Left kidney (tissue), 2 donors: ENCODE measurements around the gene NT5M. TPM values are rescaled to one million over a fixed set of nuclear protein-coding genes. Genes with fewer than 3 reads are reported as not detected.
"Not testable (repeated sequence)": the region's sequence is repeated elsewhere in the genome, so short reads cannot be mapped to it uniquely, and the experiment has no call there.

ENCODE experiments used
- DNase-seq: peaks from one replicate; pipeline ENCODE4 v3.0.0-alpha.2; 2013
- polyA plus RNA-seq: library from polyadenylated mRNA; unstranded; fragments of 120-200 nt; gene quantifications from one replicate; pipeline ENCODE4 v1.2.1, GENCODE V29; 2013; ENCODE audit not compliant: insufficient read length

Gene NT5M
- polyA plus RNA-seq, 1 donor: 3.9 TPM

DNA sequence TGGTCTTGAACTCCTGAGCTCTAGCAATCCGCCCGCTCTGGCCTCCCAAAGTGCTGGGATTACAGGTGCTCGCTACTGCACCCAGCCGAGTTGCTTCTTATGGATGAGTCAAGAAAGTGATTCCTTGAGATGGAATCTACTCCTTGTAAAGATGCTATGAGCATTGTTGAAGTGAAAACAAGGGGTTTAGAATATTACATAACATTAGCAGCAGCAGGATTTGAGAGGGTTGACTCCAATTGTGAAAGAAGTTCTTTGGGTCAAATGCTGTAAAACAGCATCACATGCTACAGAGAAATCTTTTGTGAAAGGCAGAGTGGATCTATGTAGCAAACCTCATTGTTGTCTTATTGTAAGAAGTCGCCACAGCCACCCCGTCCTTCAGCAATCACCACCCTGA is 72.7 kb downstream of the NT5M start:
- DNase-seq: no peak

DNA sequence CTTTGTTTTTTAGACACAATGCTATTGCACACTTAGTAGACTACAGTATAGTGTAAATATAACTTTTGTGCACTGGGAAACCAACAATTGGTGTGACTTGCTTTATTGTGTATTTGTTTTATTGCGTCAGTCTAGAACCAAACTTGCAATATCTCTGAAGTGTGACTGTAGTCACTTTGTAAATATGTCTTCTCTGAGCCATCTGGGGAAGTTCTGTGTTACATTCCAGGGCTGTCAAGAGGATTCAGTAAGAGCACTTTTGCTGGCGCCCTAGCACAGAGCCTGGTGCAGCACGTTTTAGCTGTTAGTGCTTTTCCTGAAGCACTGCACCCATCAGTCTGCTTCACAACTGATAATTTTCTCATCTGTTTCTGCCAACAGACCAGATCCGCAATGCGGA is 73.2 kb downstream of the NT5M start:
- DNase-seq: no peak

DNA sequence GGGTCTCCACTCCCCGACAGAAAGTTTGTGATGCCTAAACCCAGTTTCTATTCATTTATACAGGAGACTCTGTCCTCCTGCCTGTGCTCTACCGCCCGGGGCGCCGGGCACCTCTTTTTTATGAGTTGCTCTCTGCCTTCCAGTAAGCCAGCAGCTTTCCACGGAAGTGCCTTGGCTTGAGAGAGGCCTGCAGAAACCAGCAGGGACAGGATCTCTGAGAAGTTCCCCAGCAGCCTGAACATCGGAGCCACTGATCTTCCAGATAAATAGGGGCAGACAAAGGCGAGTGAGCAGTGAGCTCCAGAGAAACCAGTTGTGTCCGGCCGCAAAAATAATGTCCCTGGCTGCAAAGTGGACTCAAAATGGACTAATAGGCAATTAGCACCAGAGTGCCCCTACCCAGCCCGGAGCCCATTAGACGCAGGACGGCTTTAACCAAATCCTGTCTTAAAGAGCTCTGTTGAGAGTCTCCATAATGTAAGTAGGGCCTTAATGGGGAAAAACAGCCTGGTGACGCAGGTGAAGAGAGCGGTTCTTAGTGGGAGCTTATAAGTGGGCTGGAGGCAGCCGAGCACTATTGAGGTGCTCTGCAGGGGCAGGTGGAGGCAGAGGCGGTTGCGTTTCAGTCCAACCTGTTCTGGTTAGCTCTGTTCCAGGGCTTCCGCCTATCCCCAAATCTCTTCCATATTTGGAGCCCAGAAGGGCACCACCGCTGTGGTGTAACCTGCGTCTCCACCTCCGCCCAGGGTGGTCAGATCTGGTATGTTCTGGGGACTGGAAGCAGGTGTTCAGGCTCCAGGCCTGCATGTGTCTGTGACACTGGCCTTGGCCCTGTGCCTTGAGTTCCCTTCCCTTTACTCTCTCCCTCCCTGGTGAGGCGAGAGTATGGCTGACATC is 74.1 kb downstream of the NT5M start:
- no peak for DNase-seq

DNA sequence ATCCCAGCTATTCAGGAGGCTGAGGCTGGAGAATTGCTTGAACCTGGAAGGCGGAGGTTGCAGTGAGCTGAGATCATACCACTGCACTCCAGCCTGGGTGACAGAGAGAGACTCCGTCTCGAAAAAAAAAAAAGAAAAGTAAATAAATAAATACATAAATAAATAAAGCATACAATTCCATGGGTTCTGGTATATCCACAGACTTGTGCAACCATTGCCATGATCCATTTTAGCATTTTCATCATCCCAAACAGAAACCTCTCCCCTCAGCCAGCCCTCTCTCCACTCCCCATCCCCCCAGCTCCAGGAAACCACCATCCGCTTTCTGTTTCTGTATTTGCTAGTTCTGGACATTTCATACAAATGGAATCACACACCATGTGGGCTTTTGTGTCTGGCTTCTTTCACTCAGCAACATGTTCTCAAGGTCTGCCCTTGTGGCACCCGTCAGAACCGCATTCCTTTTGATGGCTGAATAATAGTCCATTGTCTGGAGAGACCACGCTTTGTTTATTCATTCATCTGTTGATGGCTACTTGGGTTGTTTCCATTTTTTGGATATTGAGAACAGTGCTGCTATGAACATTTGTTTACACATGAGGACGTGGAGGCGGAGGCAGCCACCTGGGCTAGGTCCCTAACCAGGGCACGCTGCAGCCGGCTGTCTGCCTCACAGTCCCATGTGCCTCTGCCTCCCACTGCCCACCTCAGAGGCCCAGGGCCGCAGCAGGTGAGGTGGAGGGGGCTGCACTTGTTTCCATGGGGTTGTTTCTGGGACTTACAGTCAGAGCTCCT is 76.2 kb downstream of the NT5M start:
- DNase-seq: no peak

DNA sequence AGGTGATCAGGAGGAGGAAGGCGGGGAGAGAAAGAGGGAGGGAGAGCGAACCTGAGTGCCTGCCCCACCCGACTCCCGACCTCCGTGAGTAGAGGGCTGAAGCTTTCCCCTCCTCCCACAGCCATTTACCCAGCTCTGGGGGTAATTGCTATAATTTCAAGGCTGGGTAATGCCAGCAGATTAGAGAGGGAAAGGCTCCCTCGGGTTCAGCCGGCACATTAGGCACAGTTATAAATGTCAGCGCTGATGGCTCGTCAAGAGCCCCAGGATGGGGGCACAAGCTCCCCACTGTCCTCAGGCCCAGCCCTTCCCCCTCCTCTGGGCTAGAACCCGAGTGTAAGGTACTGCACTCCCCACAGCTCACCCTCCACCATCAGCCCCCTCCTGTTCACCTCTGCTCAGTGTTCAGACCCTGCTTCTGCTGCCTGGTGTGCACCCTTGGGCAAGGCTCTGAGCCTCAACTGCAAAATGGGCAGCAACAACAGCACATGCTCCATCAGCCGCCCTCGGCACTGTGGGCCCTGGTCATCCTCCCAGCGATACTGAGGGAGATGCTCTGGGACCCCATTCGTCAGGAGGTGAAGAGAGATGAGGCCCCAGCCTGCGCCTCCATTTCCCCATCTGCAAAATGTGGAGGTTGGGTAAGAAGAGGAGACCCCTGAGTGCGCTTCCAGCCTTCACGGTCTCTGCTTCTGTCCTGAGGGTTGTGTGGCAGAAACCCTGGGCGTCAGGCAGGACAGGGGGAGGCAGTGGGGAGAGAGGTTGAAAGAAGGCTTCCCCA is 77.2 kb downstream of the NT5M start:
- no peak for DNase-seq

DNA sequence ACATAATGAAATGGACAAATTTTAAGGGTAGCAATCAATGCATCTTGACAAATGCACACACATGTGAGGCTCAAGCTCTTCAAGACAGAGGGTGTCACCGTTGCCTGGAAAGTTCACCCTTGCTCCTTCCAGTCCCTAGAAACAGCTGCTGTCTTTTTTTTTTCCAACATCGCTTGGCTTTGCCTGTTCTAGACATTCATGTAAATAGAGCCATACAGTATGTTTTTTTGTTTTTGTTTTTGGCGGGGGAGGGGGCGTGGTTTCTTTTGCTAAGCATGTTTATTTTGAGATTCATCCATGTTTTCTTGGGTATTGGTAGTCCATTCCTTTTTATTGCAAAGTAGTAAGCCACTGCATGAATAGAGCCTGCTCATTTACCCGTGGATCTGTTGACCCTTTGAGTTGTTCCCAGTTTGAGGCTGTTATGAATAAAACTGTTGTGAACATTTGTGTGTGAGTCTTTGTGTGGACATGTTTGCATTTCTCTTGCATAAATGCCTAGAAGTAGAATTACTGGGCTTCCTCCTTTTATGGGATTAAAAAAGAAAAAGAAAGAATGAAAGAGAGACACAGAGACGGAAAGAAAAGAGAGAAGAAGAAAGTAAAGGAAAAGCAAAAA is 78.4 kb downstream of the NT5M start:
- no peak for DNase-seq

DNA sequence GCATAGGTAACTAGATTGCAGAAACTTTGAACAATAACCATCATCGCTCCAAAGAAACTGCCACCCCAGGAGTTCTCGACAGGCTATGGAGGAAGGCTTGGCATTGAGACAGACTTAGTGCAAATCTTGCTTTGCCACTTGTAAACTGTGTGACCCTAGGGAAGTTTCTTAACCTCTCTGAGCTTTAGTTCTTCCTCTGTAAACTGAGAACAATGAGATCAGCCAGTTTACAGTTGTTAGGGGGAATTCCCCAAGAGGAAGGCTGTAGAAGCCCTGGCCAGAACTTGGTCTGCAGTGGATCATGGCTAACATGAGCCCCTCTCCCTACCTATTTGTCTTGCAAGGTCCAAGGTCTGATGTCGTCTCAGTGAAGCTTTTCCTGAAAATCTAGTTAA is 78.9 kb downstream of the NT5M start:
- no peak for DNase-seq

DNA sequence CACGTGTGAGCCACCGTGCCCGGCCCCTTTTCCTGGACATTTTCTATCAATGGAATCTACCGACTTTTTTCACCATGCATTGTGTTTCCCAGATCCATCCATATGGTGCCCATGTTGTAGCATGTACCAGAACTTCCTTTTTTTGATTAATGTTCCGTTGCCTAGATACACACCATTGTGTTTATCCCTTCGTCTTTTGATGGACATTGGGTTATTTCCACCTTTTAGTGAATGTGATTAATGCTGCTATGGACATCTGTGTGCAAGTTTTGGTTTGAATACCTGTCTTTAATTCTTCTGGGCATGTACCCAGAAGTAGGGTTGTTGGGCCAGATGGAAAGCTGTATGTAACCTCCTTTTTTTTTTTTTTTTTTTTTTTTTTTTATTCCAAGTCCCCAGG is 79.8 kb downstream of the NT5M start:
- no peak for DNase-seq

DNA sequence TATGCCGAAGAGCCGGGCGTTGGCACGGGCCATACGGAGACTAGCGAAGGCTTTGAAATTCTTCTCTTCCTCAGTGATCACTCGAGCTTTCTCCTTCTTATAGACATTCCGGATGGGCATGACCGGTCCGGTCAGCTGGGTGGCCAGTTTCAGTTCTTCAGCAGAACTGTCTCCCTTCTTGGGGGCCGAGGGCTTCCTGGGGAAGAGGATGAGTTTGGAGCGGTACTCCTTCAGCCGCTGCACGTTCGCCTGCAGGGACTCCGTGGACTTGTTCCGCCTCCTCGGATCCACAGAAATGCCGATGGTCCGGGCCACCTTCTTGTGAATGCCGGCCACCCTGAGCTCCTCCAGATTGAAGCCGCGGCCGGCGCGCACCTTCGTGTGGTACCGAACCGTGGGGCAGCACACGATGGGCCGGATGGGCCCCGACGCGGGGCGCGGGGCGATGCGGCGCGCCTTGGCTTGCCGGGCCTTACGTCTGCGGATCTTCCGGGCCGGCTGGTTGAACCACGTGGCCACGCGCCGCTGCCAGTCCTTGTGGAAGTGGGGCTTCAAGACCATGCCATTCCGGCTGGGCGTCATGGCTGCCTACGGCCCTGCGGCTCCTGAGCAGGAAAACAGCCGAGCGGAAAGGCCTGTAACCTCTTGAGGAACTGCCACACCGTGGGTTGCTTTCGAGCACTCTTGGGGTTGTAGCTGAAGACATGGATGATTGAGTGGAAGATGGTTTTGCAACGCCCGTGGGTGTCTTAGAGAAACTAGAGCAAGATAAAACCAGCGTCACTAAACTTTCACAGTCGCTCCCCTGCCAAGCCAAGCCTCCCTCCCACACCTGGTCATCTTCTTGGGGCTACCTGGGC is 80.5 kb downstream of the NT5M start:
- not testable (repeated sequence) for DNase-seq

DNA sequence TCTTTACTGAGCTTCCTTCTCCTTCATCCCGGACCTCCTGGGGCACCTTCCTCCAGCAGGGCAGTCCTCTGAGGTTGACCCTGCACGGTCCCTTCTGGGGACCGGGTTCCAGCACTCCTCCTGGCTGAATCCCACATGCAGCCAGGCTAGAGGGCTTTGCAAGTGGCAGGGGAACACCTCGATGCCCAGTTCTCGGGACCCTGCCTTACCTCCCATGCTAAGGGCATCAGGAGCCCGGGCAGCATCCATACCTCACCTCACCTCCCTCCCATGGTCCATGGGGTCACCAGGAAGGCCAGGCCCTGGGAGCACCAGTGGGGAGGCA is 81.1 kb downstream of the NT5M start:
- no peak for DNase-seq

DNA sequence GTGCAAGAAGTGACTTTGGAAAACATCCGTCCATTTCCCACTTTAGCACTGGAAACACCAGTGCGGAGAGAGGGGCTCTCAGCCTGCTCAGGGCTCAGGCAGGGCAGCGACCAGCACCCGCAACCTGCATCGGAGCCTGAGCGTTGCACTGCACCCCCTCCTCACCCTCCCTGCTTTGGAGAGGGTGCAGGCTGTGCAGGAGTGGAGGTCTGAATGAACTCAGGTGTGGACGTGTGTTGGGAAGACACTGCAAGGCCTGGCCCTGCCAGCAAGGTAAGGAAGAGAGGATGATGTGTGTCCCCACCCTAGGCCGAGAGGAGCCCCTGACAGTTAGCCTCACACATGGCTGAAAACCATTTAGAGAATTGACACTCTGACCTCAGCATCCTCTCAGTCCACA is 81.8 kb downstream of the NT5M start:
- DNase-seq: no peak

DNA sequence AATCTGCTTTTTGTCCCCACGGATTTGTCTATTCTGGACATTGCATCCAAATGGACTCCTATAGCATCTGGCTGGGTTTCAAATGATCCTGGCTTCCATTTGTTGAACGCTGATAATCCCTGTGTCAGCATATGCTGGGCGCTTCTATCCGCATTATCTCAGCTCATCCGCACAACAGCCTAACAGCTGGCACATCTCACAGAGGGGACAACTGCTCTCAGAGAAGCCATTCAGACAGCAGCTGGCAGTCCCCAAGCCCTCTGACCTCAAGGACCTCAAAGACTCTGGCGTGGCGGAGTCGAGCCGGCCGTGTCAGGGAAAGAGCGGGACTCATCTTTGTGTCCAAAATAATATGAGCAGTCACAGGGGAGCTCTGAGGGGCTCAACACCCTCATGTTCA is 82.3 kb downstream of the NT5M start:
- no peak for DNase-seq

DNA sequence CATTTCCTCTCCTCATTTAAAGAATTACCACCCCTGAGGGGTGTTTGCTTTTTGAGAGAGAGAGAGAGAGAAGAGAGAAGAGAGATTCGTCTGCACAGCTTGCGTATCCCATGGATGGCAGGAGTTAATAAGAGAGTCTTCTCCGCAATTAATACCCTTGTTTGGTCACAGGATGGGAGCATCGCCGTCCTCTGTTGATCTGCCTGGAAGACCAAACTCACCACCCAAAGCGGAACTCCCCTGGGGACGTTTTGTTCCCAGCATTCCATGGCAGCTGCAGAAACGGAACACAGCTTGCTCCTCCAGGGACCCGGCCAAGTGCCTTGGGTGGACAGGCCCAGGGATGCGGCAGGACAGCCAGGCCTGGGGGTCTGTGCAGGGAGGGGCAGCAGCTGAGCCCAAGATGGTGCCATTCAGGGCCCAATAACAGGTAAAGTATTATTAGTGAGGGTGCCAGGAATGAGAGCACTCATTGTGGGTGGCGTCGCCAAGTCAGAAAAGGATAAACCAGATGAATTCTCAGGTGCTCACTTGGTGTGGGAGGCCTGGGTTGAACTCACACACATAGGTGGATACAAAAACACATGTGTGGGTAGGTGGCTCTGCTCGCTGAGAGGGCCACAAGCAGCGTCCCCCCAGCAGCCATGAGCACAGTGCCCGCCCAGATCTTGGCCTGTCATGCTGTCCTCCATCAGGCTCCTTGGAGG is 83.1 kb downstream of the NT5M start:
- DNase-seq: no peak

DNA sequence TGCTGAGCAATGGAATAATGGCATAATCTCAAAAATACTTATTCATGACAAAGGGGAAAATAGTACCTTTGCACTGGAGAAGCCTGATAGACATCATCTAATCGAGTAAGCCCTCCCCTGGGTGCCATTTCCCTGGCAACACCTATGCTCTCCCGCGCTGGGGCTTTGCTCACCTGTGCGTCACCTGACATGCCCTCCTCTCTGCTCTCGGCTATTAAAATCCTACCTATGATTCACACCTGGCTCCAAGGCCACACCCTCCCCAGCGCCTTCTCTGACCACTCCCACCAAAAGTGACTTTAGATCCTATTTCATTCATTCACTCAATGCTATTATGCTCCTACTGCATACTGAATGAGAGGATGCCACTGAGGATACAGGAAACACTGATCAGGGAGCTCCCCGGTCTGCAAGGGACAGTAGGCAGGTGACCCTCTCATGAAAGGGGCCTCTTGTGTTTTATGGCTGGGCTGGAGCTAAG is 83.9 kb downstream of the NT5M start:
- DNase-seq: no peak

DNA sequence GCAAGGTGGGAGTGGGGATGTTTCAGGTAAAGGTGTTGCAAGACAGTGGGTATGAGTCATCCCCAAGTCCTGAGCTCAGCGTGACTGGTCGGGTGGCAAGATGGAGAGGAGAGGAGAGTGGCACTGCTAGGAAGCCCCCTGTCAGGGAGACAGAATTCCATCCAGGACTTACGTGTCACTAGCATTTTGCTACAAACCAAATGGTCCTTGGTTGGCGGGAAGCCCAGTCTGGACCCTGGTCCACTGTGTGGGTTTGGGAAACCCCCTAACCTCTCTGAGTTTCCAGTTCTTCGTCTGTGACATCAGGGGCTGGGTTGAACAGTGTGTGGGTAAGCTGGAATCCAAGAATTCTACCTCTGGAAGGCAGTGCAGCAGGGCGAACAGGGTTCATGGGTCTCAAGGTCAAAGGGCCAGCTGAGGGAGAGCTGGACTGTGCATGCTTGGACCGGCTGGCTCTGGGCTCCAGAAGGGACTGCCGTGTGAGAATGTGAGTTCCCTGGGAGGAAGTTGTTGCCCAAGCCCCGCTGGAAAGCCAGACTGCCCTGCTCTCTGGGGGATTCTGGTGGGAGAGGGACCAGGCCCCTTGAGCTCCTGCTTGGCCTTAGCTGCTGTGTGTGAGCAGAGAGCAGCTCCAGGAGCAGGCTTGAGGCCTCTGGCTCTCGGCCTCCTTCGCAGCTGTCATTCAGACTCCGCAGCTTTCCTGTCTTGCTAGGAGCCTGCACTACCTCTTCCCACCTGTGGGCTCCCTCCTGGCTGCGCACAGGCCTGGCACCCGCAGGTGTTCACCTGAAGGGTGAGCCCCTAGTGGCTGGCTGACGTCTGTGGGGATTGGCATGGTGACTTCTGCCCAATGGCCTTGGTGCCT is 84.6 kb downstream of the NT5M start:
- DNase-seq: no peak

DNA sequence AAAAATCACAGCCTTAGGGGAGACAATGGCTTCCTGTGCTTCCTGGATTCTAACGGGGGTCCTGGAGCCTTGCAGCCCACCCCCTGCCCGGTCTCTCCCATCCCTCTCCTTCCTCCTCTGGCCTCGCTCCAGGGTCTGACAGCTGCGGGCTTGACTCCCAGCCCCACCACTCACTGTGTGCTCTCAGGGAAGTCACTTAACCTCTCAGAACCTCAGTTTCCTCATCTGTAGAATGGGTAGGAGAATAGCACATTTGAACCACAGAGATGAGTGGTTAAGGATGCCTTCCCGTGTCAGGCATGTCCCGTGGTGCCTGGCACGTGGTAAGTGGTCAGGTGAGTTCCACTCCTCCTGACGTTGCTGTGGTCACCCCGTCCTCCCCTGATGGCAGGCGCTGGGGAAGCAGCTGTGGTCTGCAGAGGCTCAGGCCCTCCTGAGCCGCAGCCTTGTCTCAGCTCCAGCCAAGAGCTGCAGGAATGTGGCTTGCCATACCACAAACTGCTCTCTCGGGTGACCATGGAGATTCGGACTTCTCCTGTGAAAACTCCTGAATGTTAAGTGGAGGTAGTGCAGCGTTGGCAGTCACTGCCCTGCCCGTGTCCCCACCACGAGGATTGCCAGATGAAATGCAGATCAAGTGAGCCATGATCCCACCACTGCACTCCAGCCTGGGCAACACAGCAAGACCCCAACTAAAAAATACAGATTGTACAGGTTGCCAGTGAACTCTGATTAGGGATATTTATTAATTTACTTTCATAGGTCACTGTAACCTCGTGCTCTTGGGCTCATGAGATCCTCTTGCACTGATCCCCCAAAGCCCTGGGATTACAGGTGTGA is 85.7 kb downstream of the NT5M start:
- no peak for DNase-seq

DNA sequence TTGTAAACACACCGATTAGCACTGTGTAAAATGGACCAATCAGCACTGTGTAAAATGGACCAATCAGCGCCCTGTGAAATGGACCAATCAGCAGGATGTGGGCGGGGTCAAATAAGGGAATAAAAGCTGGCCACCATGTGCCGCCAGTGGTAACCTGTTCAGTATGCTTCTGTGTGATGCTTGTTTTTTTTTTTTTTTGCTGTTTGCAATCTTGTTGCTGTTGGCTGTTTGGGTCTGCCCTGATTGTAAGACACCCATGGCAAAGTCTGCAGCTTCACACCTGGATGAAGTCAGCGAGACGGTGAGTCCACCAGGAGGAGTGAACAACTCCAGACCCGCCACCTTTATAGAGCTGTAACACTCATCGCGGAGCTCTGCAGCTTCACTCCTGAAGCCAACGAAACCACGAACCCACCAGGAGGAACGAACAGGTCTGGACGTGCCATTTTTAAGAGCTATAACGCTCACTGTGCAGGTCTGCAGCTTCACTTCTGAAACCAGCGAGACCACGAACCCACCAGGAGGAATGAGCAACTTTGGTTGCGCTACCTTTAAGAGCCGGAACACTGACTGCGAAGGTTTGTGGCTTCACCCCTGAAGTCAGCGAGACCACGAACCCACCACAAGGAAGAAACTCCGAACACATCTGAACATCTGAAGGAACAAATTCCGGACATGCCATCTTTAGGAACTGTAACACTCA is 88.6 kb downstream of the NT5M start:
- DNase-seq: no peak

DNA sequence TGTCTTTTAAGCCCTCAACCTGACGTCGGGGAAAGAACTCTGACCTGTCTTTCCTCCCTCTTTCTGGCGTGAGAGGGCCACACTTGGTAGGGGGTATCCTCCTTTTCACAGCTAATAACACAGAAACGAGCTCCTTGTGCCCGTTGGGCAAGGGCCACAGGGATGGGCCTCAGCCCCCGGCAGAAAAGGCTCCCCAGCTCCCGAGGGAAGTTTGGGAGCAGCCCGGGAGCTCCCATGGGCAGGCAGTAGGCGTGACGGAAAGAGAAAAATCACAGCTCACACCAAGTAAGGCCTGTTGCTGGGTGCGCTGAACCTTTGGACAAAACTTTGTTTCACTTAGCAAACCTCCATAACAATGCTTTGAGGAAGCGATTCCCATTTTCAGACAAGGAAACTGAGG is 90.8 kb downstream of the NT5M start:
- DNase-seq: no peak
